HG03175 (cell line): ENCODE results near the gene FOXJ1.

Experiments
- ATAC-seq: cut with Tn5 transposase; IDR thresholded peaks from one replicate; pipeline ENCODE4 v1.9.1; 2021; ENCODE audit warnings: mild to moderate bottlenecking, moderate library complexity; ENCODE audit not compliant: unreplicated experiment

Gene FOXJ1

DNA sequence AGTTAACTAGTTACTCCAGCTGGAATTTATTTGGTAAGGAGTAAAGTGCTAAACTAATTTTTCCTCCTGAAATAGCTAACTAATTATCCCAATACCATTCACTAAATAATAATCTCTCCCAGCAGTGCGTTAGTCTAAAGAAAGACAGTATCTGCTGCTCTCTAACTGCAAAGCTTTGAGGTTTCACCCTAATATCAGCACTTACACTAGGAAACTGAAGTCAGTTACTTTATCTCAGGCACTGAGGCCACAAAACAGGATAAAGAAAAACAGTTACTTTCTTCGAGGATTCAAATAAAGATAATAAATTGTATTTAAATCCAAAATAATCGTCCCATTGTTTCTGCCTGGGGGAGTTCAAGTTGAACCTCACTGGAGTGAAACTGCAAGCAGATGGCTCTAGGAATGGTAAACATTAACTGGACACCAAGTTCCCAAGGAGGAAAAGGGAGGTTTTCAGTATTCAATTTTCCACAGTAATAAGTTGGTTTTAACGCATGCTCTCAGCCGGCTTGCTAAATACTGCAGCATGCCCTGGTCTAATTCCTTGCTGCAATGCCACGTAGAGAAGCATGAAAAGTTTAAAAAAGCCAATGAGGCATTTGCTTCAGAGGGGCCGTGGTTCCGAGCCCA lies 20.0 kb upstream of the FOXJ1 start:
- ATAC-seq = no peak

DNA sequence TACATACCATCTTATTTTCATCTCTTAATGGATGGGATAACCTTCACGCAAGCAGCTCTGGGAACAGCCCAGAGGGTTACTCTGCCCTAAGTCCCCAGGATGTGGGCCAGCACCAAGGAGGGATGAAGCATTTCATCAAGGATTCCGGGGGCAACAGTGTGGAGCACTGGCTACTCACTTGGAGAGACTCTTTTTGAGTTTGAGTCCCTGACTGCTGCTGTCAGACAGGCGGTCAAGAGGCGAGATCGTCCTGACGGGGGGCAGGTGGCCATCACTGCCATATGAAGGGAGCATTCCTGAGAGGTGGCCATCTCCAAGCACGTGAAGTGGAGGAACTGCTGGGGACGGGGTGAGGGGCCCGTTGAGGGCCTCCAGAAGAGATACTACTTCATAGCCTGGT lies 18.1 kb upstream of the FOXJ1 start:
- no peak for ATAC-seq

DNA sequence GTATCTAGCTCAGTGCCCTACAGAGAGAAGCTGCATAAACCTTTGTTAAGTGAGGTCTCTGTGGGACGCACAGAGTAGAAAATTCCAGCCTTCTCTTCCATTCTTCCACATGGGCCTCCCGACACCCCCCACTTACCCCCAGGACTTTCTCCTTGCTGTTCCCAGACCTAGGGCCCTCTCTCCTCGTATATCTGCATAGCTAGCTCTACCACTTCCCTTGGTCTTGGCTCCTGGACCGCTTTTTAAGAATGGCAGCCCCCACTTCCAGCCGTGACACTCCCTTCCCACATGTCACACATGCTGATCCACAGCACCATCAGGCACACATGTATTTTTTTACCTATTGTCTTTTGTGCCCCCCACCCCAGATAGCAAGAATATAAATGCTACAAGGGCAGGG lies 16.7 kb upstream of the FOXJ1 start:
- ATAC-seq = no peak

DNA sequence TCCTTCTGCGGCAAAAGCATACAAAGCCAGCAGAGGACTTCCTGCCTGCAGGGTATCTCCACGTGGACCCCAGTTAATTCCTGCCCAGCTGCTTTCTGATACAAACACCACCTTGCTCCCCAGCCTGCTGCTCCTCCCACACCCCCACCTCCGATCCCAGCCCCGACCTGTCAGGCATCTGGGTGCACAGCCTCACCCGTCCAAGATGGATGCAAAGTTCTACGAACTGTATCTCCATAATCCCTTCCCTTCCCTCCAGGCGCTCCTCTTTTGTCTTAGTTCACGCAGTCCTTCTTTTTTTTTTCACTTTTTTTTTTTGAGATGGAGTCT lies 15.6 kb upstream of the FOXJ1 start:
- no peak for ATAC-seq

DNA sequence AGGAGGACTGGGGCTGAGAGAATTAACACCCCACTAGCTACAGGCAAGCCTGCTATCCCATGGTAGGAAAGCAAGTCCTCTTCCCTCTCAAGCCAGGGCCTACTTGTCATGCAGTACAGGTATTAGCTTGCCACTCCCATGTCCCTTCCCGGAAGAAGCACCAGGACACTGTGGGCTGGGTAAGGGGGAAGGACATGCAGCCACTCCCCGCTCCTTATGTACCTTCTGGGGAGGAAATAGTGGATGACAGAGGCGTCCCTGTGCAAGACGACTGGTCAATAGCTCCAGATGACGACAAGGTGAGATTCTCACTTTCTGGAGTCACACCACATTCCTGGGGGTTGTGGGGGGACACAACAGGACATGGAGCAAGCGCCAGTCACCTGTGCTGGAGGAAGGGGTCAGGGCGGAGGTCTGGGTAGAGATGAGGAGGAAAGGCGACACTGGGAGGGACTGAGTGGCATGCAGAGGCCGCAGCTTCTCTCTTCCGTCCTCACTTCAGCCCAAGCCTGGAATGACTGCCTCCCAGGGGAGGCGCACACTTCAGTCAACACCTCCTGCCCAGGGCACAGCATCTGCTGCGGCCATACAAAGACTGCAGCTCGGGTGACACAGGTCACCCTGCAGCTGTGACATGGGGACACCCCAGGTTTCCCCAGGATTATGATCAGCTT lies 15.1 kb upstream of the FOXJ1 start:
- ATAC-seq = no peak

DNA sequence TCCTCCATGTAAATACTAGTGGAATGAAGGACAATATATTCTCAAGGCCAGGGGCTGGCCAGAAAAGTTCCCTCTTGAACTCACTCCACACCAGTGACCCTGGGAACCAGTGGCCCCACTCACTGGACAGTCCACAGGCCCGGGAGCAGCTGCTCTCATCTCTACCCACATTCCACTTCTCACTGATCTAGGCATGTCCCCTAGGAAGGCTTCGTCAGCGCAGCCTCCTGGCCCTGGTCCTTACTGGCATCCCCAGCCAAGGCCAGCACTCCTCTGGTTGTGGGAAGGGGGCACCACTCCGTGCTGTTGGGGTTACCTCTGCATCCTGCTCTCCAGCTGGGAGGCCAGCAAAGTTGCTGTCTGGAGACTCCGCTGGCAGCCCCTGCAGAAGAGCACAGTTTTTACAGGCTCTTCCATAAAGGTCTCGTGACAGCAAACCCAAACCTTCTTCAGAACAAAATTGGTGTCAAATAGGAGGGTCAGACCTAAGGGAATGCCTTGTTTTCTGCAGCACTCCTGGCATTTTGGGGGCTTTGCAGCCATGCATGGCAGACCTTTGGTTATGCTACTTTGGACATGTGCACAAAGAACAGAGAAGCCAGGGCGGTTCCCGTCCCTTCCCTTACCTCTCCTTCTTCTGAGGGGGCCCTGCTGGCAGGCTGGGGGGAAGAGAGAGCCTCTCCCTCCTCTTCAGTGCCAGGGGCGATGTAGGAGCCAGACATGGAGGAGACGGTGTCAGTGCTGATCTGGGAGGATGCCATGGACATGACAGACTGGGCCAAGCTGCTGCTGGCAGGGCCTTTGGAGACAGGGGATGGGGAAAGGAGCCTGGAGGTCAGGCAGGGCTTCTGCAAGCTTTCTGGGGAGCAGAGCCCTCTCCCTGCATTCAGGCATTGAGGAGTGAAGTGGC lies 14.1 kb upstream of the FOXJ1 start:
- no peak for ATAC-seq

DNA sequence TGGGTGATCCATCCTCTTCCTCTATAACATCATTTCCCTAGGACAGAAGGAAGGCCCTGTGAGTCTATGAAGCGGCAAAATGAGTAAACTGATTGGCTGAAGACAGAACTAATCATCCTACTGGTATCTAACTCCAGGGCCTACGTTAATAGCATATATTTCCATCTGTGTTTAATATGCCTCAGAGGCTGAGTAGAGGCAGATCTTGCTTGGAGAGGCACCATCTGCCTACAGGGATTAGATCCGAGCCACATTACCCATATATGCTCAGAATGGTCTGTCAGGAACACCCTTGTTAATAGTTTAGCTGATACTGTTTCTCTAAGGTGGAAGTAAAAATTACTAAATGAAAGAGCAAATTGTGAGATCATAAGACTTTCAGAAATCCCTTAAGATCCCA lies 13.2 kb upstream of the FOXJ1 start:
- ATAC-seq = no peak

DNA sequence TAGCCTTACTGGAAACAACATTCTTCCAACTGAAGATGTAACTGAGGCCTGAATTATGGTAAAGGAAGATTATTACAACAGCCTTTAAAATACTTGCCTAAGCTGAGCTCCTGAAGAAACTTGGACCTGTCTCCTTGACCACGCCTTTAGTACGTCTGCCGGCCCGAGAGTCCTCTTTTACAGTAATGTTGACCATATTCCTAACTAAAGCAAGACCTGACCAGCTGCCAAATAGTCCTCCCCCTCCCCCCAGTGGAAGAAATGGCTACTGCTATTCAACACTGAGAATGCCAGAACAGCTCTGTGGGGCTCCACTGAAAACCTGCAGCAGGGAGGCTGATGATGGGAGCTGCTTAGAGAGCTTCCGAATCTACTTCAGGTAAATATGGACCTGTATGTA lies 12.6 kb upstream of the FOXJ1 start:
- ATAC-seq = no peak

DNA sequence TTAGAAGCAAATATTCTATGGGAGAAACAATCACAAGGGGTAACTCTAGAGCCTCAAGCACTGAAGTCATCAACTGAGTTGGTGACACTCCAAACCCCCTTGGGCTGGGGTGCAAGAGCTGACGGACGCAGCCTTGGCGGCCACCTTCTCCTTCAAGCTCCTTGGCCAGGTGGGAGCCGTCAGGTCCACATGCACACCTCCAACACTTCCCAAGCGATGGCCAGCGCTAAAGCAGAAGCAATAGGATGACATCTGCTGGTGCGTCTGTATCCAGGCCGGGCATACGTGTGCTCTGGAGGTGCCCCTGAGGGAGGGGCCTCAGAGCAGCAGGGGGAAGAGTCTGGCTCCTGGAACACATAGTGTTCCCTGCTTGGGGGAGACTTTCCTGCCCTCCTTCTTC lies 12.2 kb upstream of the FOXJ1 start:
- no peak for ATAC-seq

DNA sequence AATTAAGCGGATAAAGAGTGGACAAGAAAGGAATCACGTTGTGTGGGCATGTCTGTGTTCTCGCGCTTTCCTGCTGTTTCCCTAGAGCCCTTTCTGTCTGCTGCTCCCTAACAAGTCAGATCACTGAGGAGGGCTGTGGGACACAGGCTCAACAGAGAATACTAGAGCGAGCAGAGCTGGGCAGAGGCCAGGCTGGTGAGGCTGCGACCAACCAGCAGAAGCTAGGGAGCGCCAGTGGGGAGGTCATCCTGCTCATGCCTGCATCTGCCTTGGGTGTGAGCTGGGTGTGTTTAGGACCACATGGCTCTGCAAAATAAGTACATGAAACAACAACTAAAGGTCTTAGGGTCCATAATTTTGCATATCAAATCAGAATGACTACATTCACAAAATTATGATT lies 11.5 kb upstream of the FOXJ1 start:
- ATAC-seq = no peak

DNA sequence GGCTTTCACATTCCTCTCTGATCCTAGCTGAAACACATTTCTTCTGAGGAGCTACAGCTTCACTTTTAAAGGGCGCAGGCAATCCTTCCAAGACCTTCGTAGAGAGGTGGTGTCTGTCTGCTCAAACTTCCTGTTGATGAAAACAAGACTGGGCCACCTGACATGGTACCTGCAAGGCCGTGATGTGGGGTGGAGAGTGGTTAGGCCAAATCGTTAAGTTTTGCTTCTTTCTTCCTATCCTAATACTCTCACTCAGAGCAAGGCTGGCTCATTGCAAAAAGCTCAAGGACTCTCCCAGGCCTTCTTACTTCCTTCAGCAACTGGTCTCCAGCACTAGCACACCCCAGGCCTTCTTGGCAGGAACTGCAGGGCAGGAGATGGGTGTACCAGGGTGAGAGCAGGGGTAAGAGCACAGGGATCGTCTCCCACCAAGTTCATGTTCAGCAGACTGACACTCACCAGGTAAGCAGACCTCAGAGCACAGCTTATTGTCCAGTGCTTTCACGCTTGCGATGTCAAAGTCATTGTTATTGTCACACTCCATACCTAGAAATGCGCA lies 10.9 kb upstream of the FOXJ1 start:
- ATAC-seq = no peak

DNA sequence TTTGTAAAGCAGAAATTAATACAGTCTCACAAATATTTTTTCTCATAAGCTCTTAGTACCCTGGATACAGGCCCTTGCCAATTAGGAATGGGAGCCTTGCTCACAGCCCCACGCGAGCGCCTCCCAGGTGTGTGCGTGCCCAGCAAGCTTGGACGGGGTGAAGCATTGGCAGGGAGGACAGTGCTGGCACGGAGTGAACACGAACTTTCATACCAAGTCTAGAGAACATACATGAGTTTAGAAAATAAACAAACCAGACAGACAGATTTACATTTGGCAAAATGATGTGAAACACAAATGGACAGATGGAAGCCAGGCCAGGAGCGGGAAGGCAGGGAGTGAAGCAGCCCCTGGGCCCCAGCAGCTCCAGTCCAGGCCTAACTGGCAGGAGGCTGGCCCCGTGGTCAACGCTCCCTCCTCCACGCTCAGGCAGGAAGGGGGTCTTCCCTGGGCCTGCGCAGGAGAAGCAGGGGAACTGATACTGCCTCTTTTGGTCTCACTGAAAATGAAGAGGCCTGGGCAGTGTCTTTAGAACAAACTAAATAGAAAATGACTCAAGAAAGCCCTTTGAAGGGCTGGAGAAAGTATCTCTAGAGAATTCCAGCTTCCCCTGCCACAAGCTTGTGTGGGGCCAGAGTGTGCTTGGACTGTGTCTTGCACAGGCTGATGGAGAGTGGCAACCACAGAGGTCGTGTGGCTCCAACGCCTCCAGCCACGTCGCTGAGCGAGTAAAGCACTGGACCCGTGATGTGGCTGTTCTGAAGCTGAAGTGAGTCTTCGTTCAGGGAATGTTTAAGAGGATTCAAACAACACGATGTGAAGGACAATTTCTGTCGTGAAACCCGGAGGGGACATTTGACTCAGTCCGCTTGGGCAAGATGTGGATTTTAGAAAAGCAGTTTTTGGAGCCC lies 9.9 kb upstream of the FOXJ1 start:
- no peak for ATAC-seq

DNA sequence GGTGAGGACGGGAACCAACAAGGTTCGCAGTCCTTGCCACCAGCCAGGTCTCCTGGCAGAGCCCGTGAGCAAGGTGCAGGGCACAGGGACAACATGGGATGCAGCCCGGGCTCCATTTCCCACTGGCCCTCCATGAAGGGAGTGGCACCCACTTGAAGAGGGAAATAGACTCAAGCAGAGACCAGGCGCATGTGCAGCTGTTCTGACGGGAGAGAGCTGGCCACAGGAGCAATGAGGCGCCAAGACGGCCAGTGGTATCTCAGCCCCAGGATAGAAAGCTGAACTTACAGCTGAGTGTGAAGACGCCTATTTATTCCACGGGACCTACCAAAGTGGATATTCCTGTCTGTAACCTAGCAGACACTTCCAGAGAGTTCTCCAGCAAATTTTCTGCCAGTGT lies 8.2 kb upstream of the FOXJ1 start:
- no peak for ATAC-seq

DNA sequence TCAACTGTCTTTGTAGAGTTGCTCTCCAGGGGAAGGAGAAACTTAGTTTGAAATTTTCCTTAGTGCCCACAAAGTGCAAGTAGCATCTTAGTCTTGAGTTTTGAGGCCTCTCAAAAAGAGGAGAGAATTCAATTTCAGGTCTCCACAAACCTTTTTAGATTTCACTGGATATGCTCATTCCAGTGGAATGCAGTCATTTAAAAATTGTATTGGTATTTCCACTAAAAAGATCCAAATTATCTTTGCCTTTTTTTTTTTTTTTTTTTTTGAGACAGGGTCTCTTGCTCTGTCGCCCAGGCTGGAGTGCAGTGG lies 6.9 kb upstream of the FOXJ1 start:
- ATAC-seq = no peak

DNA sequence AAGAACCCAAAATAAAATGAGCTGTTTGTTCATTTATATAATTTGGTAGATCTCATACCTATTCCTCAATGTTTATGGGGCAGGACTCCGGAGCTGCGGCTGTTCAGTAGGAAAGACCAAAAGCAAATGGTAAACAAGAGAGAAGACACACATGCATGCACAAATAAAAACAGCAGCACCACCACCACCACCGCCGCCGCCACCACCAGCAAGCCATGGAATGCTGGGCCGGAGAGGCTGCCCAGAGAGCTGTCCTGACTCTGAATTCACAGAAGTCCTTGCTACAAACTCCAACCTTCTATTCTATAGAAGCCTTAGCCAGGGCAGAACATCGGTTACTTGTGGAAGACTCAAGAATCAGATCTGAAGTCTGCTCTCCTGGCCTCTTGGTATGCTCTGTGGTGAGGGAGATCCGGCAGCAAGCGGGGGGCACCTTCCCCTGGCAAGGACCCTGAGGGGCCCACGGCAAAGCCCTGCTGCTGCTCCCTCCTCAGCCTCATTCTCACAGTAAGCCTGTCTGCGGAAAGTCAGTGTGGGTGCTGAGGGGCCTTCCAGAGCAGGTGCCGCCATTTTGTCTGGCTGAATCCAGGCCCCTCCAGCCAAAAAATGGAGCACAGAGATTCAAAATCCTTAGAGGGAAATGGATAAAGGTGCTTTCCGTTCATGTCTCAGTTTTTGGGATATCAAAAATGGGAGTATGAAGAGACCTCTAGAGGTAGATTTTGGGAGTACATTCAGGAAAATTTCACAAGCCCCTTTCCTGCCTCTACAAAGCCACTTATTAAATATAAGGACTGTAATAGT lies 6.4 kb upstream of the FOXJ1 start:
- ATAC-seq = no peak

DNA sequence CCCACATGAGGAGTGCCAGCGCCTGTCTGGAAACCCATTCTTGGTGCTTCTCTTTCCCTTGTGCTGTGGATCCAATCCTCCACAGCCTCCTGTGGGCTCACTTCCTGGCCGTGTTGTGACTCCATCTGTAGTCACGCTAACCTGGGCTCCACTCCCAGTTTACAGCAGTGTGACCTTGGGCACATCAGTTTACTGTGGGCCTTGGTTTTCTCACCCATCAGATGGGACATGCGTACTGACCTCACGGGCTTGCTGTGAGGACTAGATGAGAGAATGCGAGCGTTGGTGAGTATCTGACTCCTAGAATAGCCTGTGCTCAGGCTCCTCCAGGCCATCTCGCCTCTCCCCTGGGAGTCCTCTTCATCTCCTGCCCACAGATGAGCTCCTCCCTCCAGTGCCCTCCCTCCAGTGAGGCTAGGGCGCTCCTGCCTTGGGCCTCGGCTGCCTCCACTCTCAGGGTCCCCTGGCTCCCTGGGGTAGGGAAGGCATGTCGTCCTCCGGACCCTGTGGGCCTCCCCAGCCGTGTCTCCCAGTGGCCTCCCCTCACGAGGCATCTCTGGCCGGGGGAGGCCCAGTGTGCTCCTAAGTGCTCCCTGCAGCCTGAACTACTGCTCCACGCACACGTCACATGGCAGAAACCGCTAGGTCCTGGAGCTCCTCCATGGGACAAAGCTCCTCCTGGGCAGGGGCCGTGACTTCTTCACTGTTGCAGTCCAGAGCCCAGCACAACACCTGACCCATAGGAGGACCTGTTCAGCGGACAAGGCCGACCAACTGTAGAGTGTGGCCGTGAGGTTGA lies 5.2 kb upstream of the FOXJ1 start:
- no peak for ATAC-seq

DNA sequence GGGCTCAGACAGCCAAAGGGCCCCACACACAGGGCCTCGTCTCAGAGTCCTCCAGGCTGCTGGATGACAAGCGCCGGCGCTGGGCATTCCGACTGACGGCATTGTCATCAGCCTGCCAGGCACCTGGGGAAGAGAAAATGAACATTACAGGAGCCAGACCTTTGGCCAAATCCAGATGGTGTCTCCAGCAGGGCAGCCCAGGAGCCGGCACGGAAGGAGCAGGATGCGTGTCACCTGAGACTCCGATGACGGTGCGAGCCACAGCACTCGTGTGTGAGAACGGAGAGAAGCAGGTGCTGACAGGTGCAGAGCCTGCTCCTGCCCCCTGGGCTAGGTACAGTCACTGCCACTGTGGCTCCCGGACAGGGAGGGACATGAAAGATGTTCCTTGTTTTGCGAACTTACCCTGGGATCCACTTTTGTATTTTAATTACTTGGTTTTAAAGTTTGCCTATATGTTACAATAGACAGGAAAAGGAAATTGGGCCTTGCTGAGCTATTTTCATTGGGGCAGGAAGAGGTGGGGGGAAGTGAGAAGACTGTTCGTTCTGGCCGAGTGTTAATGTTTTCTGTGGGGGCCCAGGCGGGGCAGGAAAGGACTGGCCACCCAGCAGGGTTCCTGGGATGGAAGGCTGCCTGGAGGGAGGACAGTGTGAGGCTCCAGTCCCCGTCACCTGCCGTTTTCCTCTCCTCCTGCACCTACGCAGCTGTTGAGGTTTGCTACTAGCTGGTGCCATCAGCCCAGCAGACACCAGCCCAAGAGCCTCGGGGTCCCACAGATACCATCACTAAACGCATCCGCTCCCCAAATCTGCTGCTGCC lies 4.4 kb upstream of the FOXJ1 start:
- ATAC-seq = peak; percentile 35

DNA sequence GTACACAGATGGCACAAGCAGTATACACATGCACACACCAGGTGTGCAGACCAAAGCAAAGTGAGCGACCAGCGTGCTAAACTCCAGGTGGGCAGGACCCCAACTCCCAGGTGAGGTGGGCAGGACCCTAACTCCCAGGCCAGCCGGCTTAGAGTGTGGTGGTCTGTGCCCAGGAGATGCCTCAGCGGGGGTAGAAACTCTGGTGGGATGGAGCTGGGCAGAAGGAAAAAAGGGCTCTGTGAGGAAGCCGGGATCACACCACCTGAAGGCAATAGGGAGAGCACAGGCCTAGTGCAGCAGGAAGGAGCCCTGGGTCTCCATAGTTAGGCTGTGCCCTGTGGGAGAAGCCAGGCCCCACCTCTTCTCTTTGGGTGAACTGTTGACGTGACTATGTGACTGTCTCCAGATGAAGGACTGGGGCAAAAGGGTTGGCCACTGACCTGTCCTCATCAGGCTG lies 1.6 kb upstream of the FOXJ1 start:
- ATAC-seq = no peak
